Gastroesophageal sphincter (tissue), 4 donors: ENCODE results near the gene PLS1. TPM values are rescaled to one million over a fixed set of nuclear protein-coding genes. Genes with fewer than 3 reads are reported as not detected.

ENCODE experiments used
- ATAC-seq: fragments of 150-250 bp; one replicate; pipeline ENCODE4 v1.9.1; 2016; ENCODE audit warnings: mild to moderate bottlenecking, moderate library complexity
- H3K27ac ChIP-seq, 4 donors: fragments of 200-600 bp; sonication (generic) in 3 of 4; 1 replicate in 3 of 4; 2 replicates in 1 of 4; pipeline ENCODE4 v1.5.1; 2016 to 2019
- H3K27me3 ChIP-seq: fragments of 200-600 bp; sonication (generic); one replicate; pipeline ENCODE4 v1.5.1; 2019
- H3K36me3 ChIP-seq, 2 donors: fragments of 200-600 bp; sonication (generic); one replicate each; pipeline ENCODE4 v1.5.1; 2019; ENCODE audit warnings: control low read depth in 1 of 2
- H3K4me1 ChIP-seq, 3 donors: fragments of 200-600 bp; sonication (generic); 1 replicate in 2 of 3; 2 replicates in 1 of 3; pipeline ENCODE4 v1.5.1; 2016 to 2019; ENCODE audit warnings: control low read depth in 2 of 3
- H3K4me3 ChIP-seq, 2 donors: fragments of 200-600 bp; sonication (generic); one replicate each; pipeline ENCODE4 v1.5.1; 2019; ENCODE audit warnings: mild to moderate bottlenecking in 1 of 2, moderate library complexity in 1 of 2
- H3K9me3 ChIP-seq, 3 donors: fragments of 200-600 bp; sonication (generic); one replicate each; pipeline ENCODE4 v1.5.1; 2017 to 2019; ENCODE audit warnings: control low read depth in 2 of 3
- EP300 ChIP-seq: sonication (generic); formaldehyde crosslinking; IDR thresholded peaks from one replicate; pipeline ENCODE4 v1.6.1; 2017; ENCODE audit warnings: antibody characterized with exemption, mild to moderate bottlenecking
- POLR2A ChIP-seq, 2 donors: fragments of 450-650 bp; IDR thresholded peaks; one replicate each; pipeline ENCODE4 v1.6.1; 2017; ENCODE audit warnings: antibody characterized with exemption in 2 of 2, mild to moderate bottlenecking in 2 of 2, moderate library complexity in 1 of 2
- POLR2AphosphoS5 ChIP-seq: sonication (generic); formaldehyde crosslinking; IDR thresholded peaks from one replicate; pipeline ENCODE4 v1.6.1; 2017; ENCODE audit warnings: antibody characterized with exemption
- WGBS, 2 donors: methylation state at CpG; one replicate each; pipeline ENCODE4 v1.1.5; 2018; ENCODE audit warnings: low coverage in 1 of 2; 5-methylcytosine and 5-hydroxymethylcytosine counted together
- total RNA-seq, 4 donors: library from RNA; depleted of rRNA; stranded (reverse); fragments of >200 nt; gene quantifications; one replicate each; pipeline ENCODE4 v1.1.0, GENCODE V29; 2016
- TF ChIP-seq, protein P1 (sequence below), 4 experiments: fragments of 200-600 bp in 2 of 4; fragments of 450-650 bp in 2 of 4; sonication (generic) in 1 of 4; IDR thresholded peaks; one replicate each; pipeline ENCODE4 v1.5.1; 2017 to 2019; ENCODE audit warnings: antibody characterized with exemption in 4 of 4, mild to moderate bottlenecking in 2 of 4, moderate library complexity in 2 of 4

Gene PLS1
- total RNA-seq, 4 donors from 2014 or later: 1.2 to 9.0 (median 4.3) TPM

- Histone ChIP-seq H3K27ac (no peak overlapping the region), H3K9me3 (no peaks in the 10 kb centered on the region), H3K27me3 (no peaks in the 10 kb centered on the region), H3K36me3 (no peaks in the 10 kb centered on the region), H3K4me3 (no peak overlapping the region), H3K4me1 (no peaks in the 10 kb centered on the region)
- TF ChIP-seq EP300: no peak
- TF ChIP-seq, protein P1, sequence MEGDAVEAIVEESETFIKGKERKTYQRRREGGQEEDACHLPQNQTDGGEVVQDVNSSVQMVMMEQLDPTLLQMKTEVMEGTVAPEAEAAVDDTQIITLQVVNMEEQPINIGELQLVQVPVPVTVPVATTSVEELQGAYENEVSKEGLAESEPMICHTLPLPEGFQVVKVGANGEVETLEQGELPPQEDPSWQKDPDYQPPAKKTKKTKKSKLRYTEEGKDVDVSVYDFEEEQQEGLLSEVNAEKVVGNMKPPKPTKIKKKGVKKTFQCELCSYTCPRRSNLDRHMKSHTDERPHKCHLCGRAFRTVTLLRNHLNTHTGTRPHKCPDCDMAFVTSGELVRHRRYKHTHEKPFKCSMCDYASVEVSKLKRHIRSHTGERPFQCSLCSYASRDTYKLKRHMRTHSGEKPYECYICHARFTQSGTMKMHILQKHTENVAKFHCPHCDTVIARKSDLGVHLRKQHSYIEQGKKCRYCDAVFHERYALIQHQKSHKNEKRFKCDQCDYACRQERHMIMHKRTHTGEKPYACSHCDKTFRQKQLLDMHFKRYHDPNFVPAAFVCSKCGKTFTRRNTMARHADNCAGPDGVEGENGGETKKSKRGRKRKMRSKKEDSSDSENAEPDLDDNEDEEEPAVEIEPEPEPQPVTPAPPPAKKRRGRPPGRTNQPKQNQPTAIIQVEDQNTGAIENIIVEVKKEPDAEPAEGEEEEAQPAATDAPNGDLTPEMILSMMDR (IDR thresholded peaks at IDR 0.05): no peak
- no peak for TF ChIP-seq POLR2A (IDR thresholded peaks at IDR 0.05)
- no peak for TF ChIP-seq POLR2AphosphoS5
- WGBS, 2 donors: 21 to 43% methylated on average over 1 of the region's 1 CpG
- ATAC-seq: no peak
These were observed 73.9 kb downstream of the PLS1 start for GRCh38 chr3:142670120-142670519.

- ATAC-seq: no peak
- TF ChIP-seq POLR2AphosphoS5 (no peak), EP300 (no peak), POLR2A (IDR thresholded peaks at IDR 0.05) (no peak)
- TF ChIP-seq, protein P1 (IDR thresholded peaks at IDR 0.05): no peak
- WGBS, 2 donors: 54 to 73% methylated on average over 2 of the region's 2 CpGs
- no peaks in the 10 kb centered on the region for H3K4me1 ChIP-seq
- no peaks in the 10 kb centered on the region for H3K9me3 ChIP-seq
- H3K4me3 ChIP-seq: no peak overlapping the region
- no peaks in the 10 kb centered on the region for H3K27me3 ChIP-seq
- H3K36me3 ChIP-seq: no peaks in the 10 kb centered on the region
- H3K27ac ChIP-seq: no peak overlapping the region
These were observed 80.0 kb downstream of the PLS1 start for GRCh38 chr3:142676151-142676550.

- TF ChIP-seq EP300 (no peak), POLR2AphosphoS5 (no peak), POLR2A (IDR thresholded peaks at IDR 0.05) (no peak)
- TF ChIP-seq, protein P1 (IDR thresholded peaks at IDR 0.05): no peak
- no peaks in the 10 kb centered on the region for H3K36me3 ChIP-seq
- no peak for ATAC-seq
- no peak overlapping the region for H3K4me3 ChIP-seq
- no peaks in the 10 kb centered on the region for H3K9me3 ChIP-seq
- no peaks in the 10 kb centered on the region for H3K27me3 ChIP-seq
- no peaks in the 10 kb centered on the region for H3K4me1 ChIP-seq
- H3K27ac ChIP-seq: no peak overlapping the region
- 55 to 77% methylated on average over 2 of the region's 2 CpGs for WGBS, 2 donors
These were observed 84.5 kb downstream of the PLS1 start for GRCh38 chr3:142680710-142681109.

GRCh38 chr3:142690613-142691012, 94.4 kb downstream of the PLS1 start:
- H3K4me3 ChIP-seq: no peak overlapping the region
- no peaks in the 10 kb centered on the region for H3K36me3 ChIP-seq
- TF ChIP-seq EP300 (no peak), POLR2AphosphoS5 (no peak), POLR2A (IDR thresholded peaks at IDR 0.05) (no peak)
- TF ChIP-seq, protein P1 (IDR thresholded peaks at IDR 0.05): no peak
- no peaks in the 10 kb centered on the region for H3K9me3 ChIP-seq
- H3K4me1 ChIP-seq: peaks cover 0 to 12% (median 0%) of the 10 kb centered on the region in 3 donors
- H3K27me3 ChIP-seq: no peaks in the 10 kb centered on the region
- H3K27ac ChIP-seq: no peak overlapping the region
- 64 to 94% methylated on average over 2 of the region's 2 CpGs for WGBS, 2 donors
- no peak for ATAC-seq

GRCh38 chr3:142691527-142691926, 95.3 kb downstream of the PLS1 start:
- H3K27me3 ChIP-seq: no peaks in the 10 kb centered on the region
- H3K4me3 ChIP-seq: no peak overlapping the region
- no peak overlapping the region for H3K27ac ChIP-seq
- peaks cover 0 to 12% (median 0%) of the 10 kb centered on the region in 3 donors for H3K4me1 ChIP-seq
- H3K36me3 ChIP-seq: no peaks in the 10 kb centered on the region
- 67 to 79% methylated on average over 2 of the region's 2 CpGs for WGBS, 2 donors
- no peak for ATAC-seq
- TF ChIP-seq EP300 (no peak), POLR2AphosphoS5 (no peak), POLR2A (IDR thresholded peaks at IDR 0.05) (no peak)
- TF ChIP-seq, protein P1 (IDR thresholded peaks at IDR 0.05): no peak
- H3K9me3 ChIP-seq: no peaks in the 10 kb centered on the region
